HCT116 (cell line): Measurements from ENCODE around the gene MINK1. TPM values are rescaled to one million over a fixed set of nuclear protein-coding genes. Genes with fewer than 3 reads are reported as not detected.

Source experiments
- ATAC-seq: fragments of 200-7000 bp; cut with Tn5 transposase; 2 replicates; pipeline ENCODE4 v1.9.1; 2020; ENCODE audit warnings: mild to moderate bottlenecking, moderate library complexity
- BruUV-seq: library from RNA; stranded (reverse); fragments of 400-500 nt; replicated peaks from 2 replicates; lab custom pipeline; 2021; lab: Mats Ljungman, UMichigan
- CTCF ChIA-PET: fragments of 300-600 bp; sonication (Branson Sonifier 250); formaldehyde crosslinking; loops from one replicate; lab custom pipeline; 2021; ENCODE audit warnings: antibody characterized with exemption; lab: Charles Lee
- POLR2A ChIA-PET: fragments of 300-600, 350-600 bp; sonication (Branson Sonifier 250); formaldehyde crosslinking; loops from one replicate; lab custom pipeline; 2021; ENCODE audit warnings: antibody characterized with exemption; lab: Charles Lee
- RAD21 ChIA-PET, 2 experiments: fragments of 300-600 bp; sonication (Branson Sonifier 250); formaldehyde crosslinking; loops; one replicate each; lab custom pipeline; 2023; ENCODE audit warnings: low total read pairs in 2 of 2; ENCODE audit not compliant: uncharacterized antibody in 2 of 2, unreplicated experiment in 2 of 2, low non-redundant PET in 1 of 2; lab: Charles Lee
- DNase-seq: peaks from one replicate; pipeline ENCODE4 v3.0.0-alpha.2; 2010; ENCODE audit warnings: low read depth, low spot score
- H2AFZ ChIP-seq: fragments of 200-600 bp; shearing (Covaris generic), sonication (generic); 2 replicates; pipeline ENCODE4 v1.6.1; 2017; ENCODE audit warnings: low read depth, mixed run types, mixed read lengths, antibody characterized with exemption, low read length; ENCODE audit not compliant: poor library complexity, severe bottlenecking
- H3K27ac ChIP-seq: 2 replicates; pipeline ENCODE4 v1.5.1; 2012; ENCODE audit warnings: low read depth, low read length
- H3K27me3 ChIP-seq: fragments of 200-600 bp; sonication (generic); 2 replicates; pipeline ENCODE4 v1.6.1; 2016; ENCODE audit warnings: mixed run types, low read length, mixed read lengths; ENCODE audit not compliant: insufficient read depth
- H3K36me3 ChIP-seq, 2 experiments: fragments of 200-500 bp in 1 of 2; fragments of 200-600 bp in 1 of 2; sonication (Bioruptor generic) in 1 of 2; sonication (generic) in 1 of 2; 2 replicates each; pipeline versions ENCODE4 v1.5.1 to v1.6.1; 2014 to 2016; ENCODE audit warnings: low read length in 2 of 2, inconsistent platforms in 1 of 2, mixed read lengths in 1 of 2, mixed run types in 1 of 2; ENCODE audit not compliant: insufficient read depth in 2 of 2, control insufficient read depth in 1 of 2
- H3K4me1 ChIP-seq, 2 experiments: fragments of 200-600 bp in 1 of 2; sonication (generic) in 1 of 2; 2 replicates each; pipeline versions ENCODE4 v1.5.1 to v1.6.1; 2012 to 2017; ENCODE audit warnings: low read length in 2 of 2, inconsistent platforms in 1 of 2, mild to moderate bottlenecking in 1 of 2, mixed read lengths in 1 of 2, mixed run types in 1 of 2, moderate library complexity in 1 of 2; ENCODE audit not compliant: insufficient read depth in 2 of 2, control insufficient read depth in 1 of 2
- H3K4me2 ChIP-seq: fragments of 200-600 bp; sonication (generic); 2 replicates; pipeline ENCODE4 v1.6.1; 2017; ENCODE audit warnings: mixed run types, low read length, mixed read lengths
- H3K4me3 ChIP-seq, 2 experiments: fragments of 200-600 bp in 1 of 2; sonication (generic) in 1 of 2; replicated peaks in 1 of 2; 2 replicates each; pipeline ENCODE4 v1.5.1; 2011 to 2016; ENCODE audit warnings: low read length in 2 of 2, control low read depth in 1 of 2, low read depth in 1 of 2, mild to moderate bottlenecking in 1 of 2, mixed read lengths in 1 of 2, mixed run types in 1 of 2
- H3K79me2 ChIP-seq: fragments of 200-600 bp; sonication (generic); 2 replicates; pipeline ENCODE4 v1.6.1; 2017; ENCODE audit warnings: mild to moderate bottlenecking, mixed run types, low read length, moderate library complexity, mixed read lengths; ENCODE audit not compliant: insufficient read depth
- H3K9ac ChIP-seq: fragments of 200-600 bp; sonication (generic); 2 replicates; pipeline ENCODE4 v1.6.1; 2016; ENCODE audit warnings: low read length, mixed read lengths
- H3K9me2 ChIP-seq: fragments of 200-600 bp; sonication (generic), shearing (Covaris generic); 2 replicates; pipeline ENCODE4 v1.6.1; 2017; ENCODE audit warnings: mixed run types, mild to moderate bottlenecking, moderate library complexity; ENCODE audit not compliant: insufficient read depth
- H3K9me3 ChIP-seq, 2 experiments: fragments of 200-500 bp in 1 of 2; fragments of 200-600 bp in 1 of 2; sonication (Bioruptor generic) in 1 of 2; sonication (generic) in 1 of 2; 2 replicates each; pipeline ENCODE4 v1.6.1; 2014 to 2017; ENCODE audit warnings: low read length in 2 of 2, mixed read lengths in 2 of 2, inconsistent platforms in 1 of 2, low read depth in 1 of 2, mild to moderate bottlenecking in 1 of 2, mixed run types in 1 of 2, moderate library complexity in 1 of 2; ENCODE audit not compliant: control insufficient read depth in 1 of 2, insufficient read depth in 1 of 2
- H4K20me1 ChIP-seq: fragments of 200-600 bp; sonication (generic), shearing (Covaris generic); 2 replicates; pipeline ENCODE4 v1.6.1; 2017; ENCODE audit warnings: mixed run types, mild to moderate bottlenecking, moderate library complexity; ENCODE audit not compliant: insufficient read depth
- ATF3 ChIP-seq: IDR thresholded peaks from 2 replicates; pipeline ENCODE4 v1.6.1; 2012
- CBX3 ChIP-seq: IDR thresholded peaks from 2 replicates; pipeline ENCODE4 v1.6.1; 2012; ENCODE audit warnings: low read depth
- CEBPB ChIP-seq: IDR thresholded peaks from 2 replicates; pipeline ENCODE4 v1.6.1; 2012; ENCODE audit warnings: low read depth
- EGR1 ChIP-seq: IDR thresholded peaks from 2 replicates; pipeline ENCODE4 v1.6.1; 2012; ENCODE audit warnings: low read depth
- ELF1 ChIP-seq: IDR thresholded peaks from 2 replicates; pipeline ENCODE4 v1.6.1; 2012; ENCODE audit warnings: low read depth, borderline replicate concordance
- EZH2phosphoT487 ChIP-seq: fragments of 200-600 bp; IDR thresholded peaks from 2 replicates; pipeline ENCODE4 v1.6.1; 2018; ENCODE audit warnings: antibody characterized with exemption, borderline replicate concordance
- FOSL1 ChIP-seq: IDR thresholded peaks from 2 replicates; pipeline ENCODE4 v1.6.1; 2012; ENCODE audit warnings: low read depth
- JUND ChIP-seq: IDR thresholded peaks from 2 replicates; pipeline ENCODE4 v1.6.1; 2012
- MAX ChIP-seq: IDR thresholded peaks from 2 replicates; pipeline ENCODE4 v1.6.1; 2012
- POLR2A ChIP-seq: IDR thresholded peaks from 2 replicates; pipeline ENCODE4 v1.7.0; 2011; ENCODE audit warnings: borderline replicate concordance; ENCODE audit not compliant: insufficient read depth, insufficient read length; ENCODE audit errors: extremely low read depth
- POLR2AphosphoS5 ChIP-seq: IDR thresholded peaks from 2 replicates; pipeline ENCODE4 v1.6.1; 2011; ENCODE audit warnings: mild to moderate bottlenecking, low read depth, low read length, moderate library complexity
- RAD21 ChIP-seq: IDR thresholded peaks from 2 replicates; pipeline ENCODE4 v1.6.1; 2012; ENCODE audit warnings: low read depth, mild to moderate bottlenecking
- SIN3A ChIP-seq: IDR thresholded peaks from 2 replicates; pipeline ENCODE4 v1.6.1; 2012; ENCODE audit warnings: low read depth
- SP1 ChIP-seq: IDR thresholded peaks from 2 replicates; pipeline ENCODE4 v1.6.1; 2012; ENCODE audit warnings: low read depth
- SRF ChIP-seq: IDR thresholded peaks from 2 replicates; pipeline ENCODE4 v1.6.1; 2012; ENCODE audit warnings: low read depth
- YY1 ChIP-seq: IDR thresholded peaks from 2 replicates; pipeline ENCODE4 v1.6.1; 2011; ENCODE audit warnings: low read length, low read depth, moderate library complexity, mild to moderate bottlenecking; ENCODE audit not compliant: insufficient replicate concordance; ENCODE audit errors: extremely low read depth
- ZBTB33 ChIP-seq: IDR thresholded peaks from 2 replicates; pipeline ENCODE4 v1.6.1; 2011; ENCODE audit warnings: mild to moderate bottlenecking, low read length, moderate library complexity; ENCODE audit not compliant: insufficient replicate concordance; ENCODE audit errors: extremely low read depth
- ZNF274 ChIP-seq: fragments of 200-500 bp; sonication (Bioruptor generic); IDR thresholded peaks from 2 replicates; pipeline ENCODE4 v1.6.1; 2014; ENCODE audit warnings: mild to moderate bottlenecking, low read depth, low read length, inconsistent platforms
- intact Hi-C: fragments of 100-400 bp; cut with micrococcal nuclease; formaldehyde crosslinking; loops from 2 replicates; pipeline ENCODE4 v1.10.0; 2022
- total RNA-seq: library from RNA; stranded (reverse); gene quantifications from one replicate; pipeline ENCODE4 v1.2.1, GENCODE V29; 2021; ENCODE audit not compliant: unreplicated experiment
- TF ChIP-seq, protein P1 (sequence below): IDR thresholded peaks from 2 replicates; pipeline ENCODE4 v1.6.1; 2012; ENCODE audit warnings: low read depth

MINK1 gene
- total RNA-seq, 1 experiment from 2014 or later: 85.2 TPM

DNA sequence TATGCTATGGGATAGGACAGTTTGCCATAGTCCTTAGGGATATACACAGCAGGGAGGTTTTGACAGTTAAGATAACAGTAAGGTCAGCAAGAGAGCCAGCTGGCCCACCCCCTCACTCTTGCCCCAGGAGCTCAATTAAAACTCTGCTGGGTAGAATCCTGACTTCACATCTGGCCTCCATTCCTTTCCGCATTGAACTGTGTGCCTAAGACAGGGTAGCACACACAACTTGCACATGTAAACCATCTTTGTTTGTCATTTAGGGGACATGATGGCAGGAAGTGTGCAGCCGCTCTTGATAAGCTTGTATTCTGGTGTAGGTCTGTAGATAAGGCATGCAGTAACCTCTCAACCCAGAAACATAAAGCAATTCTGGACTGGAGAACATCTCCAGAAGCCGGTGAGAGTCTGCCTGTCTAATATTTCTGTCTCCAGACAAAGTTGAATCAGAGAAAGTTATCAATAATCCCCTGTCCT is 5.2 kb downstream of the MINK1 start (continued):
- TF ChIP-seq, protein P1, sequence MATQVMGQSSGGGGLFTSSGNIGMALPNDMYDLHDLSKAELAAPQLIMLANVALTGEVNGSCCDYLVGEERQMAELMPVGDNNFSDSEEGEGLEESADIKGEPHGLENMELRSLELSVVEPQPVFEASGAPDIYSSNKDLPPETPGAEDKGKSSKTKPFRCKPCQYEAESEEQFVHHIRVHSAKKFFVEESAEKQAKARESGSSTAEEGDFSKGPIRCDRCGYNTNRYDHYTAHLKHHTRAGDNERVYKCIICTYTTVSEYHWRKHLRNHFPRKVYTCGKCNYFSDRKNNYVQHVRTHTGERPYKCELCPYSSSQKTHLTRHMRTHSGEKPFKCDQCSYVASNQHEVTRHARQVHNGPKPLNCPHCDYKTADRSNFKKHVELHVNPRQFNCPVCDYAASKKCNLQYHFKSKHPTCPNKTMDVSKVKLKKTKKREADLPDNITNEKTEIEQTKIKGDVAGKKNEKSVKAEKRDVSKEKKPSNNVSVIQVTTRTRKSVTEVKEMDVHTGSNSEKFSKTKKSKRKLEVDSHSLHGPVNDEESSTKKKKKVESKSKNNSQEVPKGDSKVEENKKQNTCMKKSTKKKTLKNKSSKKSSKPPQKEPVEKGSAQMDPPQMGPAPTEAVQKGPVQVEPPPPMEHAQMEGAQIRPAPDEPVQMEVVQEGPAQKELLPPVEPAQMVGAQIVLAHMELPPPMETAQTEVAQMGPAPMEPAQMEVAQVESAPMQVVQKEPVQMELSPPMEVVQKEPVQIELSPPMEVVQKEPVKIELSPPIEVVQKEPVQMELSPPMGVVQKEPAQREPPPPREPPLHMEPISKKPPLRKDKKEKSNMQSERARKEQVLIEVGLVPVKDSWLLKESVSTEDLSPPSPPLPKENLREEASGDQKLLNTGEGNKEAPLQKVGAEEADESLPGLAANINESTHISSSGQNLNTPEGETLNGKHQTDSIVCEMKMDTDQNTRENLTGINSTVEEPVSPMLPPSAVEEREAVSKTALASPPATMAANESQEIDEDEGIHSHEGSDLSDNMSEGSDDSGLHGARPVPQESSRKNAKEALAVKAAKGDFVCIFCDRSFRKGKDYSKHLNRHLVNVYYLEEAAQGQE: no peak
- TF ChIP-seq EZH2phosphoT487 (no peak), POLR2AphosphoS5 (no peak), CEBPB (no peak), ELF1 (no peak), POLR2A (no peak), JUND (no peak), EGR1 (no peak), ATF3 (no peak)

- no peak overlapping the region for H2AFZ ChIP-seq
- ATAC-seq (no peak), DNase-seq (no peak)
- BruUV-seq: no TSS peak
- H3K36me3 ChIP-seq: peaks cover 3 to 18% of the 10 kb centered on the region in 2 experiments; a peak in 1 of 4 replicates
- H3K4me1 ChIP-seq: peaks cover 16 to 25% of the 10 kb centered on the region in 2 experiments
- RAD21 ChIA-PET: no interaction called here
- no peaks in the 10 kb centered on the region for H3K9me3 ChIP-seq
- H3K4me2 ChIP-seq: no peak overlapping the region
- no peaks in the 10 kb centered on the region; the same call in 1 of the 2 replicates for H4K20me1 ChIP-seq
- no peaks in the 10 kb centered on the region for H3K9me2 ChIP-seq
- POLR2A ChIA-PET: no interaction called here
- intact Hi-C loops: loop anchor here (10.0 kb wide), 1 partner anchor 46 kb away; no protein-coding TSS in a partner anchor
- no peaks in the 10 kb centered on the region for H3K27me3 ChIP-seq
- CTCF ChIA-PET: no interaction called here
- no peak overlapping the region for H3K9ac ChIP-seq
- no peak overlapping the region for H3K4me3 ChIP-seq
- TF ChIP-seq POLR2A: no peak
- no peak for TF ChIP-seq ZNF274
- no peak for TF ChIP-seq SRF
- TF ChIP-seq EGR1: no peak
- no peak for TF ChIP-seq ATF3
- no peak for TF ChIP-seq SP1
- TF ChIP-seq CEBPB: no peak
- TF ChIP-seq POLR2AphosphoS5: no peak
- no peak for TF ChIP-seq SIN3A
- no peak for TF ChIP-seq FOSL1
- TF ChIP-seq ZBTB33: no peak
- TF ChIP-seq MAX: no peak
- no peak for TF ChIP-seq YY1
- TF ChIP-seq CBX3: no peak
- TF ChIP-seq ELF1: no peak
- no peak for TF ChIP-seq RAD21
- TF ChIP-seq, all 23 proteins: peak for 0
- Histone ChIP-seq H3K79me2 (peaks cover 94% of the 10 kb centered on the region), H3K27ac (no peak overlapping the region)
These were observed 6.1 kb downstream of the MINK1 start for GRCh38 chr17:4839221-4839620.
